ENCODE results near the gene EPM2AIP1. TPM values are rescaled to one million over a fixed set of nuclear protein-coding genes. Genes with fewer than 3 reads are reported as not detected.
"Not testable (repeated sequence)": the region's sequence is repeated elsewhere in the genome, so short reads cannot be mapped to it uniquely, and the experiment has no call there.

Gene EPM2AIP1
- total RNA-seq, 1 experiment from 2014 or later: 1.6 TPM

DNA sequence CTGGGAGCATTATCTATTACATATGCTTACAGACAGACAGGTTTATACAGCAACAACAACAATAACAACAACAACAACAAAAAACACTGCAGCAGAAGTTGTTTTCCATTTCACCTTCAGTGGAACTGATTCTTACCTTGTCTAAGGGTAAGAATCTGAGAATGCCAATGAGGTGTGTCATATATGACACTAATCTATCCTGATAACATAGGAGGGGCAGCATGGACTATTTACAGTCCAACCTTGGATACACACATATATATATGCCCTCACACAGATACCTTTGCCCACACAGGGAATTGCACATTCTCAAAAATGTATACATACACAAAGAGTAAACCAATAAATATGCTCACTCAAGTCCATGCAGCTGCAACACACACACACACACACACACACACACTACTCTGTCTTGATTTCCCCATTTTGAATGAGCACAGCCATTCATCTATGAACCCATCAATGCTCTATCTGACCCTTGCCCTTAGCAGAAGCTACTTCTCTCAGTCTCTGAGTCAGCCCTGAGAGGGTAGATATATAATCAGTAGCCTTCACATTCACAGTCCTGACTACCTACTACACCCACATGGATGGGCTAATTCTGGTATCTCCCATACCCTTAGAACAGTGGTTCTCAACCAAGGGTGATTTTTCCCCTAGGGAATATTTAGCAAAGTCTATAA lies 38.3 kb downstream of the EPM2AIP1 start:
- no peak for DNase-seq (ENCODE audit: low spot score)

- DNase-seq (ENCODE audit: low spot score): not testable (repeated sequence)
Observed at GRCh38 chr3:36947814-36948213, 45.1 kb downstream of the EPM2AIP1 start.

DNA sequence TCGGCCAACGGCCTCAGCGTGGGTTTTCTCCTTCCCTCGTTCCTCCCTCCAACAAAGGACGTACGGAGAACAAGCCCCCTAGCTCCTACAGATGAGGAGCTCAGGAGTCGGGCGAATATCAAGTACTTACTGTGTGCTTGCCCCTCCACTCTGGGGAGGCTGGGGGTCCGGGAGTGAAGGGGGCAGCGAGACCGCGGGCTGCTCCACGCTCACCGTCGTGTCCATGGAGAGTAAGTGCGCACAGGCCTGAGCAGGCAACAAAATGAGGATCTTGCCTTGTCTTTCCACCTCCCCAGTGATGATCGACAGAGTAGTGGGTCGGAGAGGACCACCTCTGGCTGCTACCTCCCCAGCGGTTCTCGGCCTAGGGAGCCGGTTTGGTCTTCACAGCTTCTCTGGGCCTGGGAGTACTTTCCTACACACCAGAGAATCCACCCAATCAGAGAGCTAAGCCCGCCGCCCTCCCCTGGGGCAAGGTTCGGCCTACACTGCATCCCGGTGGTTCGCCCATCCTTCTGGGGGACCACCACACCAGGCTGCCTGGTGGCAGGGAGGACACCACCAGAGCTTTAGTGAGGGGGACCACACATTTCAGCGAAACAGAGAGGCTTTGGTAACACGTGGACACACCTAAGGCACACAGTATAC lies 47.5 kb downstream of the EPM2AIP1 start:
- DNase-seq (ENCODE audit: low spot score): no peak

DNA sequence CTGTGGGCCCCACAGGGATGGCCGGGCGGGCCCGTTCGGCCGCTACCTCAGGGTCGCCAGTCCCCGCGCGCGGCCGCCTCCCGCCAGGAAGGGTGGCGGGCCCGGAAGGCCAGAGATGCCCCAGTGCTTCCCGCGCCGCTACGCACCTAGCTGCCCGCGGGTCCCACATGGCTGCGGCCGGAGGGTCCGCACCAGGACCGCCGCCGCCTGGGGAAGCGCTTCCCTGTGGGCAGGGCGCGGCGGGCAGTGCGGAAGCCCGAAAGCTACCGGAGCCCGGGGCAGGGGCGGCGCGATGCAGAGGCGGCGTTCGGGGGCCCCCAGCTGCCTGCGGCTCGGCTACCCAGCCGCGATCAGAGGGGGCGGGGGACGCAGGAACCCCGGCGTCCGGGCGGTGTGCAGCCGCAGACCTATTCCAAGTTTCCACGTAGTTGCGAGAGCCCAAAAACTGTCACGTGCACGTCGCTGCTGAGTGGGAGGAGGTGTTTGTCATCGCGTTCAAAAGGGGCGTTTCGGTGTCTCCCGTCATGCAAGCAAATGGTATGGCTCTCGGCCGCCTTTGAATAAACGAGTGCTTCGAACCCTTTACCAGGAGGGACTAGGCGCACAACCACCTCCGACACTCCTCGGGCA lies 48.2 kb downstream of the EPM2AIP1 start, which contains the start of gene TRANK1:
TRANK1 (minus strand) TSS at position 414 of the 630 bp plus-strand sequence; CDS start at position 169, 245 bp downstream.
- no peak for DNase-seq (ENCODE audit: low spot score)

- no peak for DNase-seq (ENCODE audit: low spot score)
Observed at GRCh38 chr3:36944012-36944640, 48.8 kb downstream of the EPM2AIP1 start.

- DNase-seq (ENCODE audit: low spot score): no peak
Observed at GRCh38 chr3:36943601-36944000, 49.3 kb downstream of the EPM2AIP1 start.

DNA sequence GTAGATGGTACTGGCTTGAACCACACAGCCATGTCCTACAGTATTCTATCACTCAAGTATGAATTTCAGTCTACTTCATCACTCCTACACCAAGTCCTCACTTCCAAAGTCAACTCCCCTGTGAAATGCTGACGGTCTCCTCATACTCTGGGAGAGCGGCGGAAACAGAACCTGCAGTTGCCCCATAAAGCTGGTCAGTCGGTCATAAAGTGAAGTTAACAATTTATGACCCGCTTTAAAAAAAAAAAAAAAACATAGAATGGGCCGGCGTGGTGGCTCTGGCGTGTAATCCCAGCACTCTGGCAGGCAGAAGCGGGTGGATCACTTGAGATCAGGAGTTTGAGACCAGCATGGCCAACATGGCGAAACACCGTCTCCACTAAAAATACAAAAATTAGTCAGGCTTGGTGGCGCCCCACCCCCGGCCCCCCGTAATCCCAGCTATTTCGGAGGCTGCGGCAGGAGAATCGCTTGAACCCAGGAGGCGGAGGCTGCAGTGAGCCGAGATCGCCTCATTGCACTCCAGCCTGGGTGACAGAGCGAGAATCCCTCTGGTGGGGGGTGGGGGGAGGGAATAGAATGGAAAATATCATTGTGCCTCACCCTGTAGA lies 50.2 kb downstream of the EPM2AIP1 start:
- no peak for DNase-seq (ENCODE audit: low spot score)

- DNase-seq (ENCODE audit: low spot score): no peak
Observed at GRCh38 chr3:36941658-36942057, 51.3 kb downstream of the EPM2AIP1 start.

DNA sequence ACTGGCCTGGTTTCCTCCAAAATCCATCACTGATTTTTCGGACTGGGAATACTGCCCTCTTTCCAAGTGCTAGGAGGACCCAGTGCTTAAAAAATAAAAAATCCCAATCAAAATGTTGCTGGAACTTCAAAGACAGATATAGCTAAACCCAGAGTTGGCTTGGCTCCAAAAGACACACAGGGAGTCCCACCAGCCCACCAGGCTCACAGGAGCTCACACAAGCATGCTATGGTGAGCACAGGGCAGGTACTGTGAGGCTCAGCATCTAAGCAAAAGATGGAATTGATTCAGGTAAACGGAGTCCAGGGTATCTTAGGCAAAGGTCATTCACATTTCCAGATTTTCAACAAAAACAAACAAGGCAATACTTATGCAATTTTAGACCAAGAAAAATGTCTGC lies 51.8 kb downstream of the EPM2AIP1 start:
- no peak for DNase-seq (ENCODE audit: low spot score)

- no peak for DNase-seq (ENCODE audit: low spot score)
Observed at GRCh38 chr3:36937492-36937891, 55.4 kb downstream of the EPM2AIP1 start.

Small RNAs within 50 kb of the gene (small RNA-seq; reads per million reads assigned to genes)
- not detected for gene RNU6ATAC4P

Other genes with a start within 250 kb of the EPM2AIP1 start
- not detected in 2 replicates for gene DCLK3, start 228.6 kb downstream of the EPM2AIP1 start, total RNA-seq (2014; rRNA removed; shearing (Covaris generic))
- gene TRANK1, start 48.1 kb downstream of the EPM2AIP1 start, total RNA-seq (2014; rRNA removed; shearing (Covaris generic)): 0.13 and 6.4 TPM in 2 replicates
- 28.2 and 34.4 TPM in 2 replicates for gene MLH1, start 387 bp upstream of the EPM2AIP1 start, total RNA-seq (2014; rRNA removed; shearing (Covaris generic))
- gene LRRFIP2, start 181.5 kb upstream of the EPM2AIP1 start, total RNA-seq (2014; rRNA removed; shearing (Covaris generic)): 24.4 and 32.3 TPM in 2 replicates

Measured in HT-29 (cell line).